HEK293 (cell line): ENCODE data around the gene RUNX1.

Source experiments
- SETDB1 ChIP-seq: IDR thresholded peaks from one replicate; pipeline ENCODE4 v1.6.1; 2017; ENCODE audit warnings: mild to moderate bottlenecking, low read length, moderate library complexity, mixed read lengths; ENCODE audit not compliant: insufficient read length
- YY1 ChIP-seq: fragments of 450-650 bp; formaldehyde crosslinking; IDR thresholded peaks from 2 replicates; pipeline ENCODE4 v1.5.1; 2018; ENCODE audit warnings: missing biosample characterization, missing genetic modification characterization

DNA sequence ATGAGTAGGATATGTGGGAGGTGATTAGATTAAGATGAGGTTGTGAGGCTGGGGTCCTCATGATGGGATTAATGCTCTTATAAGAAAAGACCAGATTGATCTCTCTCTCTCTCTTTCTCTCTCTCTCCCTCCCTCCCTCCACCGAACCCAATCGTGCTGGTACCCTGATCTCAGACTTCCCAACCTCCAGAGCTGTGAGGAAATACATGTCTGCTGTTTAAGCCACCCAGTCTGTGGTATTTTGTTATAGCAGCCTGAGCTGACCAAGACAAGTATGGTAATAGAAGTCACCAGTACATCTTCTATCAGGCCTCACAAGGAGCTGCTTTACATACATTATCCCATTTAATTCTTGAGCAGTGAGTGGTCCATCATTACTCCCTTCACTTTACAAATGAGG is 149.8 kb downstream of the RUNX1 start:
- TF ChIP-seq YY1 (tag by site-specific recombination) = no peak
- no peak for TF ChIP-seq SETDB1
